Chondrocyte (in vitro differentiated cells): ENCODE data around the gene FOXP1. TPM values are rescaled to one million over a fixed set of nuclear protein-coding genes. Genes with fewer than 3 reads are reported as not detected.

ENCODE experiments used
- DNase-seq: peaks from one replicate; pipeline ENCODE4 v3.0.0; 2021; ENCODE audit warnings: mixed read lengths, low spot score
- H3K27ac Mint-ChIP-seq: one replicate; pipeline ENCODE4 v1.8.0; 2021; ENCODE audit warnings: mild to moderate bottlenecking, moderate library complexity, mixed read lengths; ENCODE audit not compliant: unreplicated experiment
- H3K27me3 Mint-ChIP-seq: 2 replicates; pipeline ENCODE4 v1.8.0; 2021; ENCODE audit warnings: low read depth, mixed read lengths
- H3K36me3 Mint-ChIP-seq: 2 replicates; pipeline ENCODE4 v1.8.0; 2021; ENCODE audit warnings: low read depth, mixed read lengths
- H3K4me1 Mint-ChIP-seq: 2 replicates; pipeline ENCODE4 v1.8.0; 2021; ENCODE audit warnings: low read depth, mild to moderate bottlenecking, mixed read lengths
- H3K4me3 Mint-ChIP-seq: one replicate; pipeline ENCODE4 v1.8.0; 2021; ENCODE audit warnings: mild to moderate bottlenecking, moderate library complexity, mixed read lengths; ENCODE audit not compliant: unreplicated experiment
- H3K9me3 Mint-ChIP-seq: 2 replicates; pipeline ENCODE4 v1.8.0; 2021; ENCODE audit warnings: low read depth, mixed read lengths
- CTCF ChIP-seq: fragments of 200-600 bp; sonication (generic); IDR thresholded peaks from 2 replicates; pipeline ENCODE4 v1.5.0; 2021; ENCODE audit warnings: antibody characterized with exemption, mild to moderate bottlenecking, moderate library complexity
- total RNA-seq: library from RNA; stranded (reverse); gene quantifications from 3 replicates; pipeline ENCODE4 v1.2.1, GENCODE V29; 2021

The FOXP1 gene
- total RNA-seq, 1 donor from 2014 or later = 206 TPM

- no peak for DNase-seq
- Mint-ChIP-seq H3K9me3 (no peaks in the 10 kb centered on the region), H3K27me3 (no peaks in the 10 kb centered on the region), H3K4me3 (peak overlapping the region; percentile 84), H3K36me3 (peaks cover 10% of the 10 kb centered on the region), H3K27ac (peak overlapping the region; percentile 99), H3K4me1 (peaks cover 64% of the 10 kb centered on the region)
- TF ChIP-seq CTCF = no peak
Measured at GRCh38 chr3:71577011-71577410, 6.5 kb downstream of the FOXP1 start.

GRCh38 chr3:71575433-71575832 lies 8.1 kb downstream of the FOXP1 start:
- TF ChIP-seq CTCF = no peak
- peaks cover 73% of the 10 kb centered on the region for H3K4me1 Mint-ChIP-seq
- no peaks in the 10 kb centered on the region for H3K9me3 Mint-ChIP-seq
- no peak overlapping the region for H3K4me3 Mint-ChIP-seq
- H3K27ac Mint-ChIP-seq = peak overlapping the region; percentile 82
- no peaks in the 10 kb centered on the region for H3K27me3 Mint-ChIP-seq
- H3K36me3 Mint-ChIP-seq = peaks cover 5% of the 10 kb centered on the region
- no peak for DNase-seq

GRCh38 chr3:71573181-71573580 lies 10.3 kb downstream of the FOXP1 start:
- TF ChIP-seq CTCF = no peak
- Mint-ChIP-seq H3K9me3 (no peaks in the 10 kb centered on the region), H3K27ac (no peak overlapping the region), H3K4me3 (no peak overlapping the region), H3K27me3 (no peaks in the 10 kb centered on the region), H3K4me1 (peaks cover 64% of the 10 kb centered on the region), H3K36me3 (peaks cover 12% of the 10 kb centered on the region)
- DNase-seq = no peak

GRCh38 chr3:71570546-71570945 lies 13.0 kb downstream of the FOXP1 start:
- Mint-ChIP-seq H3K4me3 (no peak overlapping the region), H3K27me3 (no peaks in the 10 kb centered on the region)
- no peak for DNase-seq

GRCh38 chr3:71568207-71568606 lies 15.3 kb downstream of the FOXP1 start:
- peaks cover 68% of the 10 kb centered on the region for H3K4me1 Mint-ChIP-seq
- peak overlapping the region; percentile 54 for H3K27ac Mint-ChIP-seq
- no peaks in the 10 kb centered on the region for H3K9me3 Mint-ChIP-seq
- DNase-seq = no peak
- TF ChIP-seq CTCF = no peak
- no peaks in the 10 kb centered on the region for H3K27me3 Mint-ChIP-seq
- H3K4me3 Mint-ChIP-seq = no peak overlapping the region
- H3K36me3 Mint-ChIP-seq = peaks cover 19% of the 10 kb centered on the region

More at GRCh38 chr3:71570546-71570945, 13.0 kb downstream of the FOXP1 start:
- Mint-ChIP-seq H3K27ac (peak overlapping the region; percentile 41), H3K36me3 (peaks cover 21% of the 10 kb centered on the region), H3K9me3 (no peaks in the 10 kb centered on the region), H3K4me1 (peaks cover 65% of the 10 kb centered on the region)
- TF ChIP-seq CTCF = no peak
